Measurements from ENCODE around the gene TEX2. TPM values are rescaled to one million over a fixed set of nuclear protein-coding genes. Genes with fewer than 3 reads are reported as not detected.

Gene TEX2
- total and polyA plus RNA-seq, 7 experiments from 2014 or later: 7.9 to 24.2 (median 14.4) TPM

DNA sequence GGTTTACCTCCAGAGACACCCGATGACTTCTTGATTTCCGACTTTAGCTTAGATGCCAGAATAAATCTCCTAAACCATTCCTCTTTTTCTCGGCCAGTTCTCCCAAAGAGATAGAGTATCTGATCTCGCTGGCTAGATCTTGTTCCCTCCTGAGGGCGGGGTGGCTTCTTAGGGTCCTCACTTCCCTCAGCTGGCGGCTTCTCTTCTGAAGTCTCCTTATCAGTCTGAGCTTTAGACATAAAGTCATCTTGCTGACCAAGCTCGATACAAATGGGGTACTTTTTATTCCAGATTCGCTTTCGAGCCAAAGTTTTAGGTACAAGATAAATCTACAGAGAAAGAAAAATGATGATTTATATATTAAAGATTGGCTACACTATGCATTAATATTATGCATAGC is 69.5 kb downstream of the TEX2 start:
- no peak for ATAC-seq
- H3K36me3 ChIP-seq (ENCODE audit: control insufficient read depth in 2 of 3, insufficient read depth in 3 of 3, low read length in 3 of 3): peaks cover 0 to 18% (median 5%) of the 10 kb centered on the region in 3 experiments
- CTCF ChIA-PET: interaction anchor here (1.0 kb wide), 2 partner anchors 24 to 551 kb away, joined by 4 read pairs; no protein-coding TSS in a partner anchor

DNA sequence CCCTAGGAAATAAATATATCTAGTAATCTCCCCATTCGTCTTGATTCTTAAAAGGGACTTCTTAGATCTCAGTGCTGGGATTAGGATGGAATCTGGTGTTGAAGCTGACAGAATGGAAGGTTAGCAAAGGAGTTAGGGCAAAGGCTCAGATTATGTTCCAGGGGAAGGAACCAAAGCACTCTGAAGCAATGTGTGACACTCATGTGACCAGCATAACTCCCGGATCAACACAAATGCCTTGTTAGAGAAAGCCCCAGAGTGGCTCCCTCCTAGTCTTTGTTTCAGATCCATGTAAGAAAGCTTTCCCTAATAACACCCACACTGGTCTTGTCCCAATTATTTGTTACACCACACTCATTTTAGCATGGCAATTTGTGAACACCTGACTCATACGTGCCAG is 70.5 kb downstream of the TEX2 start:
- H3K4me1 ChIP-seq (ENCODE audit: control insufficient read depth in 2 of 2, insufficient read depth in 2 of 2, low read length in 2 of 2): no peaks in the 10 kb centered on the region
- Mint-ChIP-seq H3K4me3 (no peak overlapping the region), H3K9me3 (peaks cover 0 to 6% (median 0%) of the 10 kb centered on the region in 11 donors), H3K4me1 (peaks cover 0 to 5% (median 0%) of the 10 kb centered on the region in 7 donors), H3K36me3 (peaks cover 8 to 59% (median 17%) of the 10 kb centered on the region in 5 donors), H3K27ac (no peak overlapping the region), H3K27me3 (no peaks in the 10 kb centered on the region)
- H3K9me3 ChIP-seq (ENCODE audit: control insufficient read depth in 2 of 3, low read length in 3 of 3): no peaks in the 10 kb centered on the region
- no peaks in the 10 kb centered on the region for H3K27me3 ChIP-seq (ENCODE audit: control insufficient read depth in 2 of 2, insufficient read depth in 2 of 2, low read length in 2 of 2)
- peaks cover 0 to 23% (median 5%) of the 10 kb centered on the region in 3 experiments for H3K36me3 ChIP-seq (ENCODE audit: control insufficient read depth in 2 of 3, insufficient read depth in 3 of 3, low read length in 3 of 3)
- intact Hi-C loops (cut with micrococcal nuclease): no loop called here
- no peak for ATAC-seq
- ChIA-PET CTCF (no interaction called here), POLR2A (no interaction called here)
- DNase-seq: no peak
- H3K4me3 ChIP-seq (ENCODE audit: low read length): no peak overlapping the region
- no peak overlapping the region for H3K27ac ChIP-seq (ENCODE audit: low read depth, low read length)

More for the DNA sequence above, 69.5 kb downstream of the TEX2 start:
- Mint-ChIP-seq H3K27ac (peak overlapping the region in 1 of 9 donors; percentile 81), H3K9me3 (peaks cover 0 to 12% (median 0%) of the 10 kb centered on the region in 11 donors), H3K4me1 (peaks cover 0 to 5% (median 0%) of the 10 kb centered on the region in 7 donors), H3K4me3 (no peak overlapping the region), H3K36me3 (peaks cover 8 to 52% (median 14%) of the 10 kb centered on the region in 5 donors), H3K27me3 (no peaks in the 10 kb centered on the region)
- POLR2A ChIA-PET: interaction anchor here (0.7 to 1.1 kb wide), 2 partner anchors 17 to 48 kb away, joined by 3 read pairs; no protein-coding TSS in a partner anchor
- Histone ChIP-seq H3K4me1 (ENCODE audit: control insufficient read depth in 2 of 2, insufficient read depth in 2 of 2, low read length in 2 of 2) (no peaks in the 10 kb centered on the region), H3K27ac (ENCODE audit: low read depth, low read length) (no peak overlapping the region), H3K9me3 (ENCODE audit: control insufficient read depth in 2 of 3, low read length in 3 of 3) (no peaks in the 10 kb centered on the region), H3K27me3 (ENCODE audit: control insufficient read depth in 2 of 2, insufficient read depth in 2 of 2, low read length in 2 of 2) (no peaks in the 10 kb centered on the region), H3K4me3 (ENCODE audit: low read length) (no peak overlapping the region)
- intact Hi-C loops (cut with micrococcal nuclease): no loop called here
- DNase-seq: no peak

DNA sequence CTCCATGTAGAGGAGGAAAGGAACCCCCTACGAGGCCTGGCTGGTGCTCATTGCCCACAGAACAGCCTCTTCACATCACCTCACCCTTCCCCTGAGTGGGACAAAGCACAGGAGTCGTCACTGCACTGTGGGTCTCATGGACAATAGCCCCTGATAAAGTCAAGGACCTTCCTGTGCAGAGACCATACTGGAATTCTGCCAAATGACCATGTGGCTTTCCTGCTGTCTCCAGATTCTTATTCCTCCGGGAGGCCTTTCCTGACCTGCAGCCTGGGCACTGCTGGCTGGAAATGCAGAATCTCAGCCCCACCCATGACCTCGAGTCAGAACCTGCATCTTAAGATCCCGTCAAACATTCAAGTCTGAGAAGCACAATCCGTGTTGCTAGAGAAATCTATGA is 72.6 kb downstream of the TEX2 start:
- H3K36me3 Mint-ChIP-seq: peaks cover 4 to 61% (median 23%) of the 10 kb centered on the region in 5 donors

DNA sequence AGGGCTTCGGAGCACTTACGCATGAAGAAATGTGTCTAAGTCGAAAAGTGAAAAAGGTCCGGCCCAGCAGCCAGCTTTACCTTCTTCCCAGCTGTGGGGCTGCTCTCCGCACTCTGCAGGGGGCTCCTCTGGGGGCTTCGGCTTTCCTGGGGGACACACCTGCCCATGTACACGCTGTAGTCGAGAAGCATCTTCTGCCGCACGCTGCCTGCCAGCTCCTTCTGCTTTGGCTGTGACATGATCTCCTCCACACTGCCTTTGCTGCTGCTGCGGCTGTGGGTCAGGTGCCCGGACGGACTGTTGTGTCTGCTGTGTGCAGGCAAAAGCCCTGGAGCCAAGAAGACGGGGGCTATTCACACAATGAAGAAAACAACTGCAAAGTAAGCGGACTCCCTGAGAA is 75.0 kb downstream of the TEX2 start:
- Mint-ChIP-seq H3K4me1 (peaks cover 0 to 10% (median 0%) of the 10 kb centered on the region in 7 donors), H3K9me3 (peaks cover 0 to 3% (median 0%) of the 10 kb centered on the region in 11 donors), H3K27ac (no peak overlapping the region), H3K27me3 (no peaks in the 10 kb centered on the region), H3K36me3 (peaks cover 0 to 53% (median 18%) of the 10 kb centered on the region in 5 donors), H3K4me3 (no peak overlapping the region)
- no peak for ATAC-seq
- POLR2A ChIA-PET: interaction anchor here (1.6 kb wide), 1 partner anchor 39 kb away, joined by 4 read pairs; no protein-coding TSS in a partner anchor
- Histone ChIP-seq H3K27ac (ENCODE audit: low read depth, low read length) (no peak overlapping the region), H3K27me3 (ENCODE audit: control insufficient read depth in 2 of 2, insufficient read depth in 2 of 2, low read length in 2 of 2) (no peaks in the 10 kb centered on the region), H3K4me3 (ENCODE audit: low read length) (no peak overlapping the region), H3K9me3 (ENCODE audit: control insufficient read depth in 2 of 3, low read length in 3 of 3) (no peaks in the 10 kb centered on the region), H3K36me3 (ENCODE audit: control insufficient read depth in 2 of 3, insufficient read depth in 3 of 3, low read length in 3 of 3) (peaks cover 0 to 26% (median 0%) of the 10 kb centered on the region in 3 experiments), H3K4me1 (ENCODE audit: control insufficient read depth in 2 of 2, insufficient read depth in 2 of 2, low read length in 2 of 2) (no peaks in the 10 kb centered on the region)
- intact Hi-C loops (cut with micrococcal nuclease): no loop called here
- CTCF ChIA-PET: no interaction called here
- no peak for DNase-seq

More for the DNA sequence above, 72.6 kb downstream of the TEX2 start:
- POLR2A ChIA-PET: no interaction called here
- H3K9me3 ChIP-seq (ENCODE audit: control insufficient read depth in 2 of 3, low read length in 3 of 3): no peaks in the 10 kb centered on the region
- CTCF ChIA-PET: no interaction called here
- H3K27me3 Mint-ChIP-seq: no peaks in the 10 kb centered on the region
- peaks cover 0 to 2% (median 0%) of the 10 kb centered on the region in 7 donors for H3K4me1 Mint-ChIP-seq
- ATAC-seq (no peak), DNase-seq (no peak)
- H3K9me3 Mint-ChIP-seq: peaks cover 0 to 1% (median 0%) of the 10 kb centered on the region in 11 donors
- peaks cover 0 to 32% (median 5%) of the 10 kb centered on the region in 3 experiments for H3K36me3 ChIP-seq (ENCODE audit: control insufficient read depth in 2 of 3, insufficient read depth in 3 of 3, low read length in 3 of 3)
- no peak overlapping the region for H3K4me3 Mint-ChIP-seq
- H3K4me3 ChIP-seq (ENCODE audit: low read length): no peak overlapping the region
- intact Hi-C loops (cut with micrococcal nuclease): no loop called here
- H3K27ac Mint-ChIP-seq: no peak overlapping the region
- no peaks in the 10 kb centered on the region for H3K4me1 ChIP-seq (ENCODE audit: control insufficient read depth in 2 of 2, insufficient read depth in 2 of 2, low read length in 2 of 2)
- H3K27me3 ChIP-seq (ENCODE audit: control insufficient read depth in 2 of 2, insufficient read depth in 2 of 2, low read length in 2 of 2): no peaks in the 10 kb centered on the region
- no peak overlapping the region for H3K27ac ChIP-seq (ENCODE audit: low read depth, low read length)

DNA sequence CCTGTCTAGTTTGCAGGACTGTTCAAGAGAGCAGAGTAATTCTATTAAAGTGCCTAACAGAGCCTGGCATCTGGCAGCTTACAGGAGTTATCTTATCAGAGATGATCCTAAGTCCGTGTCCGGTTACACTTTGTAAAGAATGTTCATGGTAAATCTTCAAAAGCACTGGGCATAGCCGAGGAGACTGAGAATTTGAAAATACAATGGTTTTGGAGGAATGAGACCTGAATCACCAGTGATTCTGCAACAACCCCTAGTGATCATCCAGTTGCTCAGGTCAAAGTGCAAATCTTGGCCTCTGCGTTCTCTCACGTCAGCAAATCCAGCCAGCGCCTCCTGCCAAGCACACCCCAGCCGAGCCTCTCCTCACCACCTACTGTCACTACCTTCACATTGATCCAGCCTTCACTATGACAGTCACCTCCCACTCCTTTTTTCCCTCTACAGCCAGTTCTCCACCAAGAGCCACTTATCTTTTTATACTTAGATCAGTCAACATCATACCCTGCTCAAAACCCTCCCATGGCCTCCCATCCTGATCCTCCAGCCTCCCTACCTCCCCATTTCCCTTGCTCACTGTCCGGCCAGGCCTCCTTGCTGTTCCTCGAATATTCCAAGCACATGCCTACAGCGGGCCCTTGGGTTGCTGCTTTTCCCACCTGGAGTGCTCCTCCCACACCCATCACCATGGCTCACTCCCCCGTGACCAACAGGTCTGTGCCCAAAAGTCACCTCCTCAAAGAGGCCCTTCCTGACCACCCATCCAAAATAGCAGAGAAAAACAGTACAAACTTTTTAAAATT is 75.8 kb downstream of the TEX2 start:
- Histone ChIP-seq H3K27ac (ENCODE audit: low read depth, low read length) (no peak overlapping the region), H3K36me3 (ENCODE audit: control insufficient read depth in 2 of 3, insufficient read depth in 3 of 3, low read length in 3 of 3) (peaks cover 0 to 19% (median 0%) of the 10 kb centered on the region in 3 experiments), H3K4me1 (ENCODE audit: control insufficient read depth in 2 of 2, insufficient read depth in 2 of 2, low read length in 2 of 2) (no peaks in the 10 kb centered on the region), H3K27me3 (ENCODE audit: control insufficient read depth in 2 of 2, insufficient read depth in 2 of 2, low read length in 2 of 2) (no peaks in the 10 kb centered on the region), H3K9me3 (ENCODE audit: control insufficient read depth in 2 of 3, low read length in 3 of 3) (no peaks in the 10 kb centered on the region), H3K4me3 (ENCODE audit: low read length) (no peak overlapping the region)
- peaks cover 0 to 45% (median 18%) of the 10 kb centered on the region in 5 donors for H3K36me3 Mint-ChIP-seq
- H3K4me3 Mint-ChIP-seq: no peak overlapping the region
- no peak for ATAC-seq
- H3K4me1 Mint-ChIP-seq: peaks cover 0 to 10% (median 0%) of the 10 kb centered on the region in 7 donors
- H3K9me3 Mint-ChIP-seq: peaks cover 0 to 3% (median 0%) of the 10 kb centered on the region in 11 donors
- intact Hi-C loops (cut with micrococcal nuclease): no loop called here
- no peaks in the 10 kb centered on the region for H3K27me3 Mint-ChIP-seq
- DNase-seq: no peak
- CTCF ChIA-PET: no interaction called here
- POLR2A ChIA-PET: interaction anchor here (1.6 kb wide), 1 partner anchor 39 kb away, joined by 4 read pairs; no protein-coding TSS in a partner anchor
- peak overlapping the region in 1 of 9 donors; percentile 46 for H3K27ac Mint-ChIP-seq

DNA sequence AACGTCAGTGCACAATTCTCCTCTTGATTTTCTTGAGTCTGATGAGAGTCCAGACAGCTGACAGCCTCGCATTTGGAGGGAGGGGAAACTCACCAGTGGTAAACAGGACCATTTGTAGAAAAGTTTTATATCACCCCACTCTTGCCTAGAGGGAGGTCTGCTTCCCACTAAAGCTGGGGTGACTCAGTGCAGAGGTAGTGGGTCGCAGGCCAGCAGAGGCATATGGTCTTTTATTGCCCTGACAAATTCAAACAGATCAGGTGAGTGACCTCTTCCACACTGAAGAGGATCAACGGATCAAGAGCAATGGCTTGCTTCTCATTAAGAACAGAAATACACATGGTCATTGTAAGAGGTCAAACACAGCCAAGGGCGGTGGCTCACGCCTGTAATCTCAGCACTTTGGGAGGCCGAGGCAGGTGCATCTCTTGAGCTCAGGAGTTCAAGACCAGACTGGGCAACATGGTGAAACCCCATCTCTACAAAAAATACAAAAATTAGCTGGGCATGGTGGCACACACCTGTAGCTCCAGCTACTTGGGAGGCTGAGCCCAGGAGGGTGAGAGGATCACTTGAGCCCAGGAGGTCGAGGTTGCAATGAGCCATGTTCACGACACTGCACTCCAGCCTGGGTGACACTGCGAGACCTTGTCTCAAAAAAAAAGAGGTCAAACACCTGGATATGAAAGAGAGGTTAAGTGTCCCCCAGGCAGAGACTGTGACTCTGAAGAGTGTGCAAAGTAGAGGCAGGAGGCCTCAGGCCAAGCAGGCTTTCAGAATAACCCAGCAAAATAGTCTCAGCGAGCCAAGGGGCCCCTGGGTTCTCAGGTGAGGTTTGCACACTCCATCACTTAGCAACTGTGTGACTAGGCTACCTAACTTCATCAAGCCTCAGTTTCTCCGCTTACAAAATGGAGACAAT is 76.6 kb downstream of the TEX2 start:
- no peak overlapping the region for H3K4me3 ChIP-seq (ENCODE audit: low read length)
- ATAC-seq: no peak
- no peaks in the 10 kb centered on the region for H3K9me3 ChIP-seq (ENCODE audit: control insufficient read depth in 2 of 3, low read length in 3 of 3)
- no peak overlapping the region for H3K4me3 Mint-ChIP-seq
- no peaks in the 10 kb centered on the region for H3K27me3 ChIP-seq (ENCODE audit: control insufficient read depth in 2 of 2, insufficient read depth in 2 of 2, low read length in 2 of 2)
- peaks cover 0 to 10% (median 0%) of the 10 kb centered on the region in 7 donors for H3K4me1 Mint-ChIP-seq
- H3K36me3 Mint-ChIP-seq: peaks cover 0 to 42% (median 18%) of the 10 kb centered on the region in 5 donors
- peaks cover 0 to 14% (median 0%) of the 10 kb centered on the region in 3 experiments for H3K36me3 ChIP-seq (ENCODE audit: control insufficient read depth in 2 of 3, insufficient read depth in 3 of 3, low read length in 3 of 3)
- H3K4me1 ChIP-seq (ENCODE audit: control insufficient read depth in 2 of 2, insufficient read depth in 2 of 2, low read length in 2 of 2): no peaks in the 10 kb centered on the region
- CTCF ChIA-PET: interaction anchor here (1.1 kb wide), 1 partner anchor 110 kb away, joined by 3 read pairs; no protein-coding TSS in a partner anchor
- POLR2A ChIA-PET: no interaction called here
- H3K27ac ChIP-seq (ENCODE audit: low read depth, low read length): no peak overlapping the region
- no peaks in the 10 kb centered on the region for H3K27me3 Mint-ChIP-seq
- peaks cover 0 to 3% (median 0%) of the 10 kb centered on the region in 11 donors for H3K9me3 Mint-ChIP-seq
- intact Hi-C loops (cut with micrococcal nuclease): no loop called here
- DNase-seq: no peak
- peak overlapping the region in 1 of 9 donors; percentile 21 for H3K27ac Mint-ChIP-seq

Measured in naive thymus-derived CD4-positive, alpha-beta T cell (primary cell).